Cardiac septum (tissue), 1 donor: Measurements from ENCODE around the gene NDUFAF8. TPM values are rescaled to one million over a fixed set of nuclear protein-coding genes. Genes with fewer than 3 reads are reported as not detected.

ENCODE experiments used
- DNase-seq: peaks from one replicate; pipeline ENCODE4 v3.0.0-alpha.2; 2020; ENCODE audit warnings: low spot score
- intact Hi-C: fragments of 100-400 bp; cut with DNase I; formaldehyde crosslinking; loops from one replicate; pipeline ENCODE4 v1.14.0; 2022
- total RNA-seq: library from RNA; stranded (reverse); fragmentation: NEBNext Ultra II Directional; extraction: Animal tissue kit (Norgen Biotek cat#: 25700); gene quantifications from one replicate; pipeline ENCODE4 v1.2.1, GENCODE V29; 2021
- donor health status: DM: no; HTN: no; CAD: no.

The NDUFAF8 gene
- total RNA-seq, 1 donor from 2014 or later, result 61.0 TPM

GRCh38 chr17:81247339-81247990 lies 8.3 kb downstream of the NDUFAF8 start:
- intact Hi-C loops, result no loop called here
- DNase-seq, result no peak

- DNase-seq, result no peak
- intact Hi-C loops, result no loop called here
Measured at GRCh38 chr17:81248649-81249048, 9.5 kb downstream of the NDUFAF8 start.

DNA sequence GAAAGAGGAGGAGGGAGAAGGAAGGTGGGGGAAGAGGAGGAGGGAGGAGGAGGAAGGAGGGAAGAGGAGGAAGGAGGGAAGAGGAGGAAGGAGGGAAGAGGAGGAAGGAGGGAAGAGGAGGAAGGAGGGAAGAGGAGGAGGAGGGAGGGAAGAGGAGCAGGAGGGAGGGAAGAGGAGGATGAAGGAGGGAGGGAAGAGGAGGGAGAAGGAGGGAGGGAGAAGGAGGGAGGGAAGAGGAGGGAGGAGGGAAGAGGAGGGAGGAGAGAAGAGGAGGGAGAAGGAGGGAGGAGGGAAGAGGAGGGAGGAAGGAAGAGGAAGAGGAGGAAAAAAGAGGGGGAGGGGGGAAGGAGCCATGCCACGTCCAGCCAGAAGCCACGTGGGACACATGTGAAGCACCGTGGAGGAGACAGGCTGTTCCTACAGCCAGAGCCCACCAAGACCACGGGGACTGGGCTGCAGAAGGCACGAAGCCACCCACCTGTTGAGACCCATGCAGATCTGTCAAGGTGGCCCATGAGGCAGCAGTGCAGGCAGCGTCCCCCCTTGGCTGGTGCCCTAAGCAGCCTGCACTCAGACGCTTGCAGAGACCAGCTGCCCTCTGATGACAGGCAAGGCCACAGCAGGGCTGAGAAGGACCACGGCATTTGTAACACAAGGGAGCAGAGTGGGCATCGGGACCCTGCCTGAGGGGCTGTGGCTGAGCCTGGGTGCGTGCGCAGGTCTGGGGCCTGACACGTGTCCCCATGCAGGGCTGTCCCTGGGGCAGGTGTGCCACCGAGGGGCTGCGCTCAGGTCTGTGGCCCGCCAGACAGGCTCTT lies 10.3 kb downstream of the NDUFAF8 start:
- DNase-seq, result no peak
- intact Hi-C loops, result loop anchor here (5.0 kb wide), 2 partner anchors 288 to 353 kb away; no protein-coding TSS in a partner anchor

GRCh38 chr17:81250286-81251093 lies 11.4 kb downstream of the NDUFAF8 start:
- no peak for DNase-seq
- intact Hi-C loops, result loop anchor here (5.0 kb wide), 2 partner anchors 287 to 352 kb away; no protein-coding TSS in a partner anchor

DNA sequence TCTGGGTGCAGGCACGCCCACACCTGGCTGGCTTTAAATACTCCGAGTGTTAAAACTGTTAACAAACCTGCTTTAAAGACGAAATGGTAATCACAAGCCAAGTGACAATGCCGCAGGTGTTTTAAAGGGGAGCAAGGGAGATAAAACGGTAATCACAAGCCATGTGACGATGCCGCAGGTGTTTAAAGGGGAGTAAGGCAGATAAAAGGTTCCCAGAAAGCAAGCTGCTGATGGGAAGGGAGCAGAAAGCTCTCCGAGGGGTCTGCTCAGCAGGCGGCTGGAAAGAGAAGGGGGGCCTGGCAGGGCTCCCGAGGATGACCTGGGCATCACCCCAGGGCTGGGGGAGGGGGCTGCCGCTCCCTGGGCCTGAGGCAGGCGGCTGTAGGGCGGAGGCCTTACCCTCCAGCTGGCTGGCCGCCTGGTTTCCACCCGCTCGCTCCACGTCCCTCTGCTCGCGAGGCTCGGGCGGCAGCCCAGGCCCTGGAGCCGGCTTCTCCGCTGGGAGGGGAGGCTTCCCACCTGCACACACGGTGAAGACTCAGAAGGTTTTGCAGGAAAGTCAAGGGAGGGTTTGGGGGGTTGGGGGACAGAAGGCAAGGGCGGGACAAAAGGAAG lies 12.1 kb downstream of the NDUFAF8 start:
- intact Hi-C loops, result loop anchor here (5.0 kb wide), 2 partner anchors 286 to 351 kb away; no protein-coding TSS in a partner anchor
- no peak for DNase-seq

DNA sequence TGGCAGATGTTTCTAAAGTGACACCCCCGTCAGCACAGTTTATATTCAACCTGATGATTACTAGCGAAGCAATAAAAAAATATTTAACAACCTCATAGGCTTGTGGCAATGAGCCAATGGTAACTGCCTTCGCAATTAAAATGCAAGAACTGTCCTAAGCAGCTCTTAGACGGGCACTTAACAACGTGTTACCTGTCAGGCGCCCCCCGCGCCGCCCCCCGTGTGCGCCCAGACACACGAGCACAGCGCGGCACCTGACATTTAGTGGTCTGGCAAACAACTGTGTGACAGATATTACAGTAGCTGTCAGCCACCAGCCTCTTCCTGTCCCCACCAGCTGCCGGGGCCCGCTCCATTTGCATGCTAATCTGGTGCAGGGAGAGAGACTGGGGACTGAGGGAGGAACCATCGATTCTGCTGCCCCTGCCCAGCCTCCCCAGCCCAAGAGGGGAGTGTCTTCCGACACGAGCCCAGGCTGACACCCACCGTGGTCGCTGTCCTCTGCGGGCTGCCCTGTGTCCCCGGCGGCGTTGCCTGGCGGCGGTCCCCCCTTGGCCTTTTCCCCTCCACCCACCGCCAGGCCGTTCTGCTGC lies 12.7 kb downstream of the NDUFAF8 start:
- DNase-seq, result no peak
- intact Hi-C loops, result loop anchor here (5.0 kb wide), 2 partner anchors 285 to 350 kb away; no protein-coding TSS in a partner anchor

DNA sequence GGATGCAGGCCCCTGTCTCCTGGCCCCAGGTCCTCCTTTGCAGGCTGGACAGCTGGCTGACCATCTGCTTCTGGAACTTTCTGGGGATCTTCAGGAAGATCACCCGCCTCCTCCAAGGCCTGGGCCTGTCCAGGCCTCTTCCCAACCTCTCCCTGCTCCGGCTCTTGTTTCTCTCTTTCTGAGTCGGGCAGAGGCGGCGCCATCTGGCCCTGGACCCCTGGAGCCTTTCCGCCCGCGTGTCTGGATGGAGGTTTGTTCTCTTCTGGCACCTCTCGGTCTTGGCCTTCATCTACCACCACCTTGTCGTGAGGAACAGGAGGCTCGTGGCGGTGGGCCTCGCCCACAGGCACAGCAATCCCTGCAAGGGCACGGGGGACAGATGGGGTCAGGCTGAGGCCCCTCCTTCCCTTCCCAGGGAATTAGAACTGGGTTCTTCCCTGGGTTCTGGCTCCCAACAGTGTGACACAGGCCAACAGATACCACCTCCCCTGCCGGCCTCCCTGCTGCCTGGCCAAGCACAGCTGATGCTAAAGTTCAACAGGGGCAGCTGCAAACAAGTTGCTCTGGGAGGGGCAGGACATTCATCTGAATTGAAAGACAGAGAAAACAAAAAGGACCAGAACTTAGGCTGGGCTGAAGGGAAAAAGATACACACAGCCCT lies 13.3 kb downstream of the NDUFAF8 start:
- intact Hi-C loops, result loop anchor here (5.0 kb wide), 2 partner anchors 285 to 350 kb away; no protein-coding TSS in a partner anchor
- DNase-seq, result no peak

- no peak for DNase-seq
- intact Hi-C loops, result loop anchor here (1.0 to 5.0 kb wide), 3 partner anchors 231 to 349 kb away; no protein-coding TSS in a partner anchor
Measured at GRCh38 chr17:81252987-81253329, 13.8 kb downstream of the NDUFAF8 start.

DNA sequence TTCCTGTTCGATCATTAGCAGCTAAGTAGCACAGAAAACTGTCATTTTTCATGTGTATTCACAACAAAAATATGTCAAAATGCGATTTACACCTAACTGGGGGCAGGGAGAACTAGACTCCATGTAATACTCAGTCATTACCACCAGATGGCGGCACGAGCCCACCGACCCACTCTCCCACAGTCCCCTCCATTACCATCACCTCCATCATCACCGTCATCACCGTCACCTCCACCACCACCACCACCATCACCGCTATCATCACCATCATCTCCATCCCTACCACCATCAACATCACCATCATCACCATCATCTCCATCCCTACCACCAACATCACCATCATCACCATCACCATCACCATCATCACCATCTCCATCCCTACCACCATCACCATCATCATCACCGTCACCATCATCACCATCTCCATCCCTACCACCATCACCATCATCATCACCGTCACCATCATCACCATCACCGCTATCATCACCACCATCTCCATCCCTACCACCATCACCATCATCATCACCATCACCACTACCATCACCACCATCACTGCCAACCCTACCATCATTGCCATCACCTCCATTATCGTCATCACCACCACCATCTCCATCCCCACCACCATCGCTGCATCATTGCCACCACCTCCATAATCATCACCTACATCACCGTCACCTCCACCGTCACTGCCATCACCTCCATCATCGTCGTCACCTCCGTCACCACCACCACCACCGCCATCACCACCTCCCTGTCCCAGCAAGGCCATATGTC lies 14.4 kb downstream of the NDUFAF8 start:
- no peak for DNase-seq
- intact Hi-C loops, result loop anchor here (1.0 to 5.0 kb wide), 3 partner anchors 231 to 349 kb away; no protein-coding TSS in a partner anchor

DNA sequence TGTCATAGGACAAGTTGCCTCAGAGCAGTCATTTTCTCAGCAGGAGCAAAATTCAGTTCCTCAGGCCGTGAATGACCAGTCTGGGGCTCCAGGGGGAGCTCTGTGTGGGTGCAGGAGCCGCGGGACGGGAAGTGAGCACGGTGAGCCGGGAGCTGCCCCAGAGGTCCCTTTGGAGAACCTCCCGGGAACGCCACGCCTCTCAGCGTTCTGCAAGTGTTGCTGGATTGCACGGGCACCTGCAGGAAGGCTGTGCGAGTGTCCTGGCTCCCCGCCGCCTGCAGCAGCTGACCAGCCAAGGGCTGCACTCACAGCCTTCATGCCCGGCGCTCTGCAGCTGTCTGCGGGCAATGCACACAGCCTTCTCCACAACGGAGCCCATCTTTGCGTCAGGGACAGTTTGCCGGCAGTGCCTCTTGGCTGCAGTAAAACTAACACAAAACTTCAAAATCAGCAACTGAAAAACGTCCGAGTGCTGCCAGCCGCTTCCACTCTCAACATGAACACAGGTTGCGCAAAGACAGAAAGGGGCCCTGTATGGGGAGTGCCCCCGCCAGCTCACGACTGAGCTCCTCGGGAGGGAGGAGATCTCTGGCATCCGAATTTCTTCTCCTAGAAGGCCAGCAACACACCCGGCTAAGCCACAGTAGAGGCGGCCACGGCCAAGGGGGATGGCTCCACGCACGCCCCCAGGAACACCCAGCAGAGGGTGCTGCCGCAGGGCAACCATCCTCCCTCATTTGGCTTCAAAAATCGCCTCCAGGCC lies 16.0 kb downstream of the NDUFAF8 start:
- peak; percentile 91 for DNase-seq
- intact Hi-C loops, result loop anchor here (5.0 kb wide), 2 partner anchors 282 to 347 kb away; no protein-coding TSS in a partner anchor

GRCh38 chr17:81256616-81257015 lies 17.5 kb downstream of the NDUFAF8 start:
- DNase-seq, result no peak
- intact Hi-C loops, result no loop called here

GRCh38 chr17:81257533-81257932 lies 18.4 kb downstream of the NDUFAF8 start:
- intact Hi-C loops, result no loop called here
- DNase-seq, result no peak

GRCh38 chr17:81258292-81258691 lies 19.2 kb downstream of the NDUFAF8 start:
- intact Hi-C loops, result no loop called here
- no peak for DNase-seq

- intact Hi-C loops, result no loop called here
- DNase-seq, result no peak
Measured at GRCh38 chr17:81259058-81259605, 20.0 kb downstream of the NDUFAF8 start.

GRCh38 chr17:81260171-81260570 lies 21.1 kb downstream of the NDUFAF8 start:
- DNase-seq, result no peak
- intact Hi-C loops, result no loop called here

DNA sequence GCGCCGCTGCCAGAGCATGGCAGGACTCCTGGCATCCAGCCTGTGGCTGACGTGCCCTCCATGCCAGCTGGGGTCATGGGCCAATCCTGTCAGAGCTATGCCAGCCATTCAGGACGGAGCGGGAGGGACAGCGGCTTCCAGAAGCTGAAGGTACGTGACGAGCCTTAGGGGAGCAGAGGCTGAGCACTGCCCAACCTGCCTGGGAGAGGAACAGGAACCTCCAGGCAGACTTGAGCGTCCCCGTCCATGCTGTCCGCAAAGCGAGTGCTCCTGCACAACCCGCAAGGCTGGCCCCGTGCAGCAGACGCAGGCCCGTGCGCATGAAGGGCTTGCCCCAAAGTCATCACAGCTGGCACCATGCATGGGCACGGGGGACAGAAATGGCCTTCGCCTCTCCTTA lies 21.5 kb downstream of the NDUFAF8 start:
- intact Hi-C loops, result no loop called here
- no peak for DNase-seq

GRCh38 chr17:81261096-81261495 lies 22.0 kb downstream of the NDUFAF8 start:
- no peak for DNase-seq
- intact Hi-C loops, result no loop called here
